Measurements from ENCODE around the gene ALG14.

GRCh38 chr1:95113684-95114083 lies 40.9 kb upstream of the ALG14 start:
- TF ChIP-seq POLR2A (IDR thresholded peaks at IDR 0.05) (no peak), CTCF (IDR thresholded peaks at IDR 0.05) (no peak)
